ENCODE results near the gene MAN1B1.

MAN1B1 gene

DNA sequence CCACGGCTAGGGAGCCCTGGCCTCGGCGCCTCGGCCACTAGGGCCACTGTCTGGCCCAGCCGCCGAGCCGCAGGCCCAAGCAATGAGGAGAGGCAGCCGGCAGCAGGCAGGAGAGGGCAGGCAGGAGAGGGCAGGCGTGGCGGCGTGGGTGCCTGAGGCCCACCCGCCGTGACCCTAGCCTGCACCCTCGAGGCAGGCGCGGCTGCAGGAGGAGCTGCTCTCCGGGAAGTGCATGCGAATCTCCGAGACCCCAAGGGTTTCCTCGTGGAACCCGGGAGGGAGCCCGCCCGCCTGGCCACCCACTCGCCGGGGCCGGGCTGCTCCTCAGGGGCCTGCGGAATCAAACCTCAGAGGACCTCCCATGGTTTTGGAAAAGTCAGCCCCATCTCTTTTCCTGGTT lies 61.5 kb downstream of the MAN1B1 start:
- no peak for DNase-seq

DNA sequence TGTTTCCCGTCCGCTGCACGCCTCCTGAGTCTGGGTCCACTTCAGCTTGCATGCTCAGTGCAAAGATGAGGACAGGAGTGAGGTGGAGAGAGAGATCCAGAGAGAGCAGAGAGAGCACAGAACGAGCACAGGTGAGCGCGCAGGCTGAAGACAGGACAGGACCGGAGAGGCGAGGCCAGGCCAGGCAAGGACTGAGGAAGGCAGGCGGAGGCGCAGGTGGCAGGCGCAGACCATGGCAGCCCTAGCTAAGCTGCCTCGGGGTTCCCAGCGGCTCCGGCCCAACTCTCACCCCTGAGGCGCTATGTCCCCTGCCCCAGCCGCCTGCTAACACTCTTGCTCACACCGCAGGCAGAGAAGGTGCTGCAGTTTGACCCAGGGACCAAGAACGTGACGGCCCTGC lies 61.9 kb downstream of the MAN1B1 start:
- DNase-seq: peak in 1 of 3 experiments; percentile 32

DNA sequence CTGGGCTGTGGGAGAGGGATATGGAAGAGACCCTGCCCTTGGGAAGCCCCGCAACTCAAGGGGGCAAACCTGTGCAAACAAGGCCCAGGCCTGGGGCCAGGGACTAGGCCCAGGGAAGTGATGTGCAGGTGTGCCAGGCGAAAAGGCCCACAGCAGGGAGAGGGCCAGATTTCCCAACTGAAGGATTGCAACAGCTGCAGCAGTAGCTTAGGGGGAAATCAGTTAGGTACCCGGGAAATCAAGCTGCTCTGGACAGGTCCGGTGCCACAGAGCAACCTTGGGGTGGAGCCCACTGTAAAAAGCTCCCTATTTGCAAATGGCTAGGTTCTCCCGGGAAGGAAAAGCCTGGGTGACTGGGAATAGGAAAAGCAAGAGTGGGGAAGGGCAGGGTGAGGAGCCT lies 62.6 kb downstream of the MAN1B1 start:
- DNase-seq: no peak

DNA sequence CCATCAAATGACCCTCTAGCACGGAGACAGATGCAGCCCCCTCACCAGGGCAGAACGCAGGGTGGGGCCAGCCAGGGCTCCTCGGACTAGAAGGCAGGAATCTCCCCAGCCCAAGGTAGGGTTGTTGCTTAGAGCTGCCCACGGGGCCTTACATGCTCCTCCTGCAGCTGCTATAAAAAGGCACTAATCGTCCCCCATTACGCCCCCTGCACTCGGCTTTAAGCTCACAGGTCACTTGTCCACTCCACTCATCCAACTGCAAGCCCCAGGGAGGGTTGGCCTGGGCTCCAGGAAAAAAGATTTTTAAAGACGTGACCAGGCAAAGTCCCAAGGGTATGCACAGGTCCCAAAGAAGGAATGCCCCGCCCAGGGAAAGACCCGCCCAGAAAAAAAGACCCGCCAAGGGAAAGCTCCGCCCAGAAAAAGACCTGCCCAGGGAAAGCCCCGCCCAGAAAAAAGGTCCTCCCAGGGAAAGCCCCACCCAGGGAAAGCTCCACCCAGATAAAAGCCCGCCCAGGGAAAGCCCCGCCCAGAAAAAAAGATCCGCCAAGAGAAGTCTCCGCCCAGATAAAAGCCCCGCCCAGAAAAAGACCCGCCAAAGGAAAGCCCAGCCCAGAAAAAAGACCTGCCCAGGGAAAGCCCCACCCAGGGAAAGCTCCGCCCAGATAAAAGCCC lies 63.3 kb downstream of the MAN1B1 start:
- DNase-seq: peak in 1 of 3 experiments; percentile 55

DNA sequence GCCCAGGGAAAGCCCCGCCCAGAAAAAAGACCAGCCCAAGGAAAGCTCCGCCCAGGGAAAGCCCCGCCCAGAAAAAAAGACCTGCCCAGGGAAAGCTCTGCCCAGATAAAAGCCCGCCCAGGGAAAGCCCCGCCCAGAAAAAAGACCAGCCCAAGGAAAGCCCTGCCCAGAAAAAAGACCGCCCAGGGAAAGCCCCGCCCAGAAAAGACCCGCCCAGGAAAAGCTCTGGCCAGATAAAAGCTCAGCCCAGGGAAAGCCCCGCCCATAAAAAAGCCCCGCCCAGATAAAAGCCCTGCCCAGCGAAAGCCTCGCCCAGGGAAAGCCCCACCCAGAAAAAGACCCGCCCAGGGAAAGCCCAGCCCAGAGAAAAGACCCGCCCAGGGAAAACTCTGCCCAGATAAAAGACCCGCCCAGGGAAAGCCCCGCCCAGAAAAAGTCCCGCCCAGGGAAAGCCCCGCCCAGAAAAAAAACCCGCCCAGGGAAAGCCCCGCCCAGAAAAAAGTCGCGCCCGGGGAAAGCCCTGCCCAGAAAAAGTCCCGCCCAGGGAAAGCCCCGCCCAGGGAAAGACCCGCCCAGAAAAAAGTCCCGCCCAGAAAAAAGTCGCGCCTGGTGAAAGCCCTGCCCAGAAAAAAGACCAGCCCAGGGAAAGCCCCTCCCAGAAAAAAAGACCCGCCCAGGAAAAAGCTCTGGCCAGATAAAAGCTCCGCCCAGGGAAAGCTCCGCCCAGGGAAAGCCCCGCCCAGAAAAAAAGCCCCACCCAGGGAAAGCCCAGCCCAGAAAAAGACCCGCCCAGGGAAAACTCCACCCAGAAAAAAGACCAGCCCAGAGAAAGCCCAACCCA lies 64.1 kb downstream of the MAN1B1 start:
- DNase-seq: peak in 2 of 3 experiments; percentile 29 to 73

DNA sequence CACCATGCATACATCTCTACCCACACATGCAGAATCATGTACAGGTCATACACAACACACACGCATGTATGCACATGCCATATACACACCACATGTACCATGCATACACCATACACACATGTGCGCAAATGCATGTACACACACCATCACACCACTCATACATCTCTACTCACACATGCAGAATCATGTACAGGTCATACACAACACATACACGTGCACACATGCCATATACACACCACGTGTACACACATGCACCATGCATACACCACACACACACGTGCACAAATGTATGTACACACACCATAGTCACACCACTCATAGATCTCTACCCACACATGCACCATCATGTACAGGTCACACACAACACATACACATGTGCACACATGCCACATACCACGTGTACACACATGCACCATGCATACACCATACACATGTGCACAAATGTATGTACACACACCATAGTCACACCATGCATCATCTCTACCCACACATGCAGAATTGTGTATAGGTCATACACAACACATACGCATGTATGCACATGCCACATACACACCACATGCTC lies 66.1 kb downstream of the MAN1B1 start:
- no peak for DNase-seq

DNA sequence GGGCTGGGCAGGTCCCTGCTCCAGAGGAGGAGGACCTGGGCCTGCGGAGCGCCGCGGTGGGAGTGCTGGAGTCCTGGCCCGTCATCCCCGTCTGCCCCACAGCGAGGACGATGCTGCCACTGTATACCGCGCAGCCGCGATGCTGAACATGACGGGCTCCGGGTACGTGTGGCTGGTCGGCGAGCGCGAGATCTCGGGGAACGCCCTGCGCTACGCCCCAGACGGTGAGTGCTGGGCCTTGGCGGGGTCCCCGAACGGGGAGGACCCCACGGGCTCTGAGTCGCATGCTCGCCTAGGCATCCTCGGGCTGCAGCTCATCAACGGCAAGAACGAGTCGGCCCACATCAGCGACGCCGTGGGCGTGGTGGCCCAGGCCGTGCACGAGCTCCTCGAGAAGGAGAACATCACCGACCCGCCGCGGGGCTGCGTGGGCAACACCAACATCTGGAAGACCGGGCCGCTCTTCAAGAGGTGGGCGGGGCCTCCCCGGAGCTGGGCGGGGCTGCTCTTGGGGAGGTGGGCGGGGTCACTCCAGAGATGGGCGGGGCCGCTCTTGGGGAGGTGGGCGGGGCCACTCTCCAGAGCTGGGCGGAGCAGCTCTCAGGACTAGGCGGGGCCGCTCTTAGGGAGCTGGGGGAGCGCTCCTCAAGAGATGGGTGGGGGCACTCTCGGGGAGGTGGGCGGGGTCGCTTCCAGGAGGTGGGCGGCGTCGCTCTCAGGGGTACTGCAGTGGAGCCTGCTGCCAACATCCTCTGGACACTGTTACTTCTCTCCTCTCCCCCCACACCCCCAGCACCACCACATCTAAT lies 70.0 kb downstream of the MAN1B1 start:
- DNase-seq: peak in 2 of 3 experiments; percentile 12 to 30

DNA sequence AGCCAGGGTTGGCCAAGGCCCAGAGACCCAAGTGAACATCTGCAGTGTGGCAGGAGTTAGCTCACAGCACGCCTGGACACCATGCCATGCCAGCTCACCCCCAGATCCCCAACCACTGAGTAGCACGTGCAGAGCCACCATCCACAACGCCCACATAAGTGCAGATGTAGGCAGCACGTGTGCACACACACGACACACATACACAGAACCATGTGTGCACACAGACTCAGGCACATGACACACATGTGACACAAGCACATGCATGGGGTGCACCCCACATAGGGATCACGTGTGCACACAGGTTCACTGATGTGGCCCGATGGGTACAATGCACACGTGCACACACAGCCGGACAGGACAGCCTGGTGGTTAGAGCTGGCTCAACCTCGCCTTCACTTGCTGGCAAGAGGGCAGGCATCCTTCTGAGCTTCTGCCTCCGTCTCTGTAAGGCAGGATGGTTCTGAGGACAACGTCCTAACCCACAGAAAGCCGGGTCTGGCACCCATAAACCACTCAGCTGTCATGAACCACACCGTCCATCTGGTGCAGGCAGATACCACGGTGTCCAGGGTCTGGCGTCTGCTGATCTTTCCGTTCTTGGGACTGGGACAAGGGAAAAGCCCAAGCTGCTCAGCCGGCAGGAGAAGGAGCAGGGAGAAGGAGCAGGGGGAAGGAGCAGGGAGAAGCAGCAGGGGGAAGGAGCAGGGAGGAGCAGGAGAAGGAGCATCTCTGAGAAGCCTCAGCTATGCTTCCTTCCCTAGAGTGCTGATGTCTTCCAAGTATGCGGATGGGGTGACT lies 71.0 kb downstream of the MAN1B1 start:
- no peak for DNase-seq

DNA sequence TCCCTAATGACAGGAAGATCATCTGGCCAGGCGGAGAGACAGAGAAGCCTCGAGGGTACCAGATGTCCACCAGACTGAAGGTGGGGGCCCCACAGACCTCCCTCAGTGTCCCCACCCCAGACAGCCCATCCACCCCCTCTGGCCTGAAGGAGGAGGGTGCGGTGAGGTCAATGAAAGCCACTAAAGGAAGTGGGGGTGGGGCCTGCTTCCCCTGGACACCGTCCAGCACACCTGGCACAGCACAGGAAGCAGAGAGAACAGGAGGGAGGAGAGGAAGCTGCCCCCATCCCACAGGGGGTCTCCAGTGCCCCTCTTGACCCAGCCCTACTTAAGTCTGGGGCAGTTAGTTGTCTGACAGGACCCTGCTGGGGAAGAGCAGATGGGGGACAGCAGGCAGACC lies 71.8 kb downstream of the MAN1B1 start:
- peak in 1 of 3 experiments; percentile 26 for DNase-seq
